D721Med (cell line): ENCODE data around the gene SMIM1.

Experiments
- DNase-seq: peaks from one replicate; pipeline ENCODE4 v3.0.0; 2011; ENCODE audit warnings: low spot score; ENCODE audit not compliant: insufficient read length
- FAIRE-seq: peaks from 2 replicates; lab custom pipeline; 2011; peaks lifted over from hg19 to GRCh38; lab: Jason Lieb, UNC
- TF ChIP-seq, protein P1 (sequence below): IDR thresholded peaks from 2 replicates; pipeline ENCODE4 v1.5.1; 2012; ENCODE audit warnings: mild to moderate bottlenecking, control low read depth; ENCODE audit not compliant: insufficient read depth; ENCODE audit errors: missing control alignments

The SMIM1 gene

DNA sequence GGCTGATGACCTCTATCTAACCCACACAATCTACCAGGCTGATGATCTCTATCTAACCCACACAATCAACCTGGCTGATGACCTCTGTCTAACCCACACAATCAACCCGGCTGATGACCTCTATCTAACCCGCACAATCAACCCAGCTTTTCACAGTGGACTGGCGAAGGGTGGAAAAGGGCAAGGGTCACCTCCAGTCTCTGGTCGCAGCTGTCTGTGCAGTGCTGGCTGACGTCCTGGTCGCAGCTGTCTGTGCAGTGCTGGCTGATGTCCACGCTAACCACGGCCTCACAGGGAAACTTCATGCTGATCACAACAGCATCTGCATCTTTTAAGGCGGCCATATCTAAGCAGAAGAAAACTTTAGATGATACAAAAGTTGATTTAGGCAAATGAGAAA, 32.5 kb upstream of the SMIM1 start:
- FAIRE-seq (no peak), DNase-seq (no peak)
- TF ChIP-seq, protein P1, sequence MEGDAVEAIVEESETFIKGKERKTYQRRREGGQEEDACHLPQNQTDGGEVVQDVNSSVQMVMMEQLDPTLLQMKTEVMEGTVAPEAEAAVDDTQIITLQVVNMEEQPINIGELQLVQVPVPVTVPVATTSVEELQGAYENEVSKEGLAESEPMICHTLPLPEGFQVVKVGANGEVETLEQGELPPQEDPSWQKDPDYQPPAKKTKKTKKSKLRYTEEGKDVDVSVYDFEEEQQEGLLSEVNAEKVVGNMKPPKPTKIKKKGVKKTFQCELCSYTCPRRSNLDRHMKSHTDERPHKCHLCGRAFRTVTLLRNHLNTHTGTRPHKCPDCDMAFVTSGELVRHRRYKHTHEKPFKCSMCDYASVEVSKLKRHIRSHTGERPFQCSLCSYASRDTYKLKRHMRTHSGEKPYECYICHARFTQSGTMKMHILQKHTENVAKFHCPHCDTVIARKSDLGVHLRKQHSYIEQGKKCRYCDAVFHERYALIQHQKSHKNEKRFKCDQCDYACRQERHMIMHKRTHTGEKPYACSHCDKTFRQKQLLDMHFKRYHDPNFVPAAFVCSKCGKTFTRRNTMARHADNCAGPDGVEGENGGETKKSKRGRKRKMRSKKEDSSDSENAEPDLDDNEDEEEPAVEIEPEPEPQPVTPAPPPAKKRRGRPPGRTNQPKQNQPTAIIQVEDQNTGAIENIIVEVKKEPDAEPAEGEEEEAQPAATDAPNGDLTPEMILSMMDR, result no peak

- no peak for DNase-seq
- TF ChIP-seq, protein P1, result no peak
- no peak for FAIRE-seq
These were observed 31.8 kb upstream of the SMIM1 start for GRCh38 chr1:3740752-3741151.

DNA sequence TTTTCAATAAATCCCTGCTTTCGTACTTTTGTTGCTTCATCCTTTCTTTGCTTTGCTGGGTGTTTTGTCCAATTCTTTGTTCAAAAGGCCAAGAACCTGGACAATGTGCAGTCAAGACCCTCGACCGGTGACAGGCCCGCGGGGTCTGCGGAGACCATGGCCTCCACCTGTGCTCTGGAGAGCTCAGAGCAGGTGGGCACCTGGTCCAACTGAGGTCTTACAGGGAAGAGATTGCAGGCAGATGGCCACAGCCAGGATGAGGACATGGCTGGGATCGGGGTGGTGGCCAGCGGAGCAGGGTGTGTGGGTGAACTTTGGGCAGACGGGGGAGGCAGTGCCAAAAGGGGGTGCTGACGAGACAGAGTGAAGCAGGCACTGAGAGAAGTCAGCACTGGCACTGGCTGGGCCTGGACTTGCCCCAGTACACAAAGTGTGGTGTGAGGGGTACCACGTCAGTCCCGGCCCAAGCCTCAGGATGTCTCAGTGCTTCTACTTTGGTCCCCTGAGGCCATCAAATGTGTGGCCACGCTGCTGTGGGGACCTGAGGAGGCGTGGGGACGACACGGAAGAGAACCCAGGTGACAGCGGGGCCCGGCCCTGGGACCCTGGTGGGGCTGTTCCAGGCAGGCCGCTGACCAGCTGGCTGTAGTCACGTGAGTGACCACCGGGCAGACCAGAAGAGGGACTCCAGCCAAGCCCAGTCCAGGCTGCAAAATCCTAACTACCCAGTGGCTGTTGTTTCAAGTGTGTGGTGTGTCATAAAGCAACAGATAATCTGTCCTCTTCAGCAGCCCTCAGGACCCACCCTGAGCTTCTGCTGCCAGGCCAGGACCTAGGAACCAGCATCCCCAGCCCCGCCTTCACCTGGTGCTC, 30.7 kb upstream of the SMIM1 start:
- no peak for FAIRE-seq
- DNase-seq, result no peak
- TF ChIP-seq, protein P1, result no peak

DNA sequence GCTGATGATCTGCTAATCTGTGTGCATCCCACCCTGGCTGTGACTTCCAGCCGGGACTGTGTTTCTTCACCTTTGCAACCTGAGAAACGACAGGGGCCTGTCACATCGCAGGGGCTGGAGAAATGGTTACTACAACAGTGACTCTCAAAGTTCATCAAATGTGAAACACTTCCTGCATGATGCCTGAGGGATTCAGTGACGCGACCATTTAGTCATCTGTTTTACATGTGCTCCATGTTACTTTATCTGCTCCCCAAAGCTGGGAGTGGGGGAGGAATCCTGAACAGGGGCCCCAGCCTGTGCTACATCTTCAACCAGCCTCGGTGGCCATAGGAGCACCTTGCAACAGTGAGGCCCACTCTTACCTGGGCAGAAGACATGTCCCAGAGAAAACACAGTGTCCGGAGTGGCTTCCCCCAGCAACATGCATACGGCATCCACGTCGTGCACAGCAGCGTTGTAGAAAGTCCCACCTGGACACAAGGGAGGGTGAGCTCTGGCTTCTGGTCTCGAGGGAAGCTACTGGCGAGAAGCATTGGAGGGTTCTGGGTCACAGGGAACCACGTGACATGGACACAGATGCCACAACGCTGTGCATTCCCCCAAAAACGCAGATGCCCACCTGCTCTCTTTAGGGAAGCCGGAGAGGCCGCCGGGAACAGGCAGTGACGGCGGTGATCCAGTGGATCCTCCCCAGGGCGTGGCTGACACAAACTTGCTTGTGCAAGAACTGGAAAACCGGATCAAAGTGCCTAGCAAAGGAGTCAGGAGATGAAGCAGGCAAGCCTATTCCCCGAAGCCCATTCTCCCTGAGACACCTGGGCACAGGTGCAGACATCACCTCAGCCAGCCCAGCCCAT, 29.9 kb upstream of the SMIM1 start:
- DNase-seq, result no peak
- no peak for FAIRE-seq
- TF ChIP-seq, protein P1, result no peak

DNA sequence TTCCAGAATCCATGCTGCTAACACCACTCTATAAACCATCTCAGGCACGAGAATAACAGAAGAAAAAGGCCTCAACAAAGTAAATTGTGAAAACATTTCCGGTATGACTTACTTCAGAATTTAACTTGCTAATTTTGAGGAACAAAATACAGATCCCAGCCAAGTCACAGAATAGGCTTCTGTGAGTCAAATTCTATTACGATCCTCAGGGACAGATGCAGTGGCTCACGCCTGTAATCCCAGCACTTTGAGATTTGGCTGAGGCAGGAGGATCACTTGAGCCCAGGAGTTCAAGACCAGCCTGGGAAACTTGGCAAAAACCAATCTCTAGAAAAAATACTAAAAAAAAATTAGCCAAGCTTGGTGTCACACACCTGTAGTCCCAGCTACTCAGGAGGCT, 29.1 kb upstream of the SMIM1 start:
- DNase-seq (no peak), FAIRE-seq (no peak)
- TF ChIP-seq, protein P1, result no peak

- TF ChIP-seq, protein P1, result no peak
- no peak for DNase-seq
- FAIRE-seq, result no peak
These were observed 28.7 kb upstream of the SMIM1 start for GRCh38 chr1:3743826-3744225.
